DND-41 (cell line): ENCODE measurements around the gene LAMB4.

Experiments
- ATAC-seq: fragments of 200-7000 bp; cut with Tn5 transposase; 3 replicates; pipeline ENCODE4 v1.9.1; 2021; ENCODE audit warnings: low read depth; ENCODE audit not compliant: insufficient read depth
- DNase-seq: peaks from one replicate; pipeline ENCODE4 v3.0.0-alpha.2; 2020
- H2AFZ ChIP-seq: 2 replicates; pipeline ENCODE4 v1.6.0; 2012; ENCODE audit warnings: low read depth, low read length
- H3K27ac ChIP-seq: 2 replicates; pipeline ENCODE4 v1.5.1; 2012; ENCODE audit warnings: low read length, inconsistent platforms
- H3K27me3 ChIP-seq: fragments of 200-600 bp; sonication (generic); 2 replicates; pipeline ENCODE4 v1.6.0; 2012; ENCODE audit warnings: low read length, mild to moderate bottlenecking, inconsistent platforms; ENCODE audit not compliant: insufficient read depth, poor library complexity
- H3K36me3 ChIP-seq: 2 replicates; pipeline ENCODE4 v1.5.1; 2012; ENCODE audit warnings: low read length, inconsistent platforms; ENCODE audit not compliant: insufficient read depth
- H3K4me1 ChIP-seq: 2 replicates; pipeline ENCODE4 v1.5.1; 2012; ENCODE audit warnings: mild to moderate bottlenecking, low read length; ENCODE audit not compliant: insufficient read depth
- H3K4me2 ChIP-seq: 2 replicates; pipeline ENCODE4 v1.6.0; 2012; ENCODE audit warnings: mild to moderate bottlenecking, moderate library complexity, low read length, inconsistent platforms; ENCODE audit not compliant: insufficient read depth
- H3K4me3 ChIP-seq, 2 experiments: fragments of 200-600 bp in 1 of 2; shearing (Covaris generic) in 1 of 2; 2 replicates each; pipeline ENCODE4 v1.5.1; 2012 to 2016; ENCODE audit warnings: inconsistent platforms in 2 of 2, low read length in 2 of 2, mild to moderate bottlenecking in 2 of 2, low read depth in 1 of 2, moderate library complexity in 1 of 2
- H3K79me2 ChIP-seq: 2 replicates; pipeline ENCODE4 v1.6.0; 2012; ENCODE audit warnings: low read length, inconsistent platforms; ENCODE audit not compliant: insufficient read depth
- H3K9ac ChIP-seq: 2 replicates; pipeline ENCODE4 v1.6.0; 2012; ENCODE audit warnings: low read depth, mild to moderate bottlenecking, inconsistent platforms, low read length, moderate library complexity
- H3K9me3 ChIP-seq: 2 replicates; pipeline ENCODE4 v1.5.1; 2012; ENCODE audit warnings: low read length, moderate library complexity, mild to moderate bottlenecking, inconsistent platforms; ENCODE audit not compliant: insufficient read depth, severe bottlenecking
- H4K20me1 ChIP-seq: 2 replicates; pipeline ENCODE4 v1.6.0; 2012; ENCODE audit warnings: low read length; ENCODE audit not compliant: insufficient read depth
- CTCF ChIP-seq: IDR thresholded peaks from 2 replicates; pipeline ENCODE4 v1.5.1; 2012; ENCODE audit warnings: borderline replicate concordance, low read length, moderate library complexity, mild to moderate bottlenecking; ENCODE audit not compliant: poor library complexity, severe bottlenecking; ENCODE audit errors: extremely low read depth
- EZH2 ChIP-seq: IDR thresholded peaks from 3 replicates; pipeline ENCODE4 v1.6.1; 2012; ENCODE audit warnings: borderline replicate concordance, low read depth, mild to moderate bottlenecking, moderate library complexity, low read length, inconsistent platforms; ENCODE audit not compliant: severe bottlenecking

The LAMB4 gene

GRCh38 chr7:108028111-108028510 lies 102.0 kb downstream of the LAMB4 start:
- H3K9me3 ChIP-seq: no peaks in the 10 kb centered on the region
- H3K4me3 ChIP-seq: no peak overlapping the region
- H2AFZ ChIP-seq: no peak overlapping the region
- H3K9ac ChIP-seq: no peak overlapping the region
- H4K20me1 ChIP-seq: no peaks in the 10 kb centered on the region
- H3K4me1 ChIP-seq: no peaks in the 10 kb centered on the region
- no peaks in the 10 kb centered on the region for H3K36me3 ChIP-seq
- TF ChIP-seq EZH2 (no peak), CTCF (no peak)
- no peak overlapping the region for H3K4me2 ChIP-seq
- ATAC-seq: no peak
- peaks cover 6% of the 10 kb centered on the region for H3K27me3 ChIP-seq
- no peak overlapping the region for H3K27ac ChIP-seq
- DNase-seq: no peak
- no peaks in the 10 kb centered on the region for H3K79me2 ChIP-seq

- Histone ChIP-seq H3K79me2 (no peaks in the 10 kb centered on the region), H2AFZ (no peak overlapping the region), H3K9ac (no peak overlapping the region), H3K4me3 (no peak overlapping the region), H3K4me1 (no peaks in the 10 kb centered on the region), H3K4me2 (no peak overlapping the region), H3K27ac (no peak overlapping the region), H4K20me1 (no peaks in the 10 kb centered on the region), H3K36me3 (no peaks in the 10 kb centered on the region), H3K9me3 (no peaks in the 10 kb centered on the region), H3K27me3 (peaks cover 6% of the 10 kb centered on the region)
- no peak for ATAC-seq
- DNase-seq: no peak
- TF ChIP-seq EZH2: no peak
- no peak for TF ChIP-seq CTCF
Observed at GRCh38 chr7:108027239-108027638, 102.9 kb downstream of the LAMB4 start.

- Histone ChIP-seq H3K27me3 (peaks cover 6% of the 10 kb centered on the region), H3K27ac (no peak overlapping the region), H3K4me1 (no peaks in the 10 kb centered on the region), H3K9ac (no peak overlapping the region), H3K79me2 (no peaks in the 10 kb centered on the region), H3K4me3 (no peak overlapping the region), H3K4me2 (no peak overlapping the region), H4K20me1 (no peaks in the 10 kb centered on the region), H2AFZ (no peak overlapping the region), H3K9me3 (no peaks in the 10 kb centered on the region), H3K36me3 (no peaks in the 10 kb centered on the region)
- DNase-seq: no peak
- TF ChIP-seq EZH2 (no peak), CTCF (no peak)
- no peak for ATAC-seq
Observed at GRCh38 chr7:108026647-108027046, 103.5 kb downstream of the LAMB4 start.

- no peaks in the 10 kb centered on the region for H3K36me3 ChIP-seq
- DNase-seq: no peak
- no peak overlapping the region for H2AFZ ChIP-seq
- no peak overlapping the region for H3K9ac ChIP-seq
- H3K4me1 ChIP-seq: no peaks in the 10 kb centered on the region
- ATAC-seq: no peak
- H3K79me2 ChIP-seq: no peaks in the 10 kb centered on the region
- TF ChIP-seq EZH2: no peak
- no peak for TF ChIP-seq CTCF
- no peak overlapping the region for H3K4me2 ChIP-seq
- H3K27me3 ChIP-seq: peaks cover 6% of the 10 kb centered on the region
- H3K9me3 ChIP-seq: no peaks in the 10 kb centered on the region
- H3K27ac ChIP-seq: no peak overlapping the region
- H4K20me1 ChIP-seq: no peaks in the 10 kb centered on the region
- no peak overlapping the region for H3K4me3 ChIP-seq
Observed at GRCh38 chr7:108026116-108026515, 104.0 kb downstream of the LAMB4 start.
